Ishikawa (cell line): ENCODE results near the gene PDPR.

ENCODE experiments used
- CEBPB ChIP-seq: IDR thresholded peaks from 2 replicates; pipeline ENCODE4 v1.6.1; 2012
- TCF12 ChIP-seq: IDR thresholded peaks from 2 replicates; pipeline ENCODE4 v1.6.1; 2012; ENCODE audit warnings: low read depth

DNA sequence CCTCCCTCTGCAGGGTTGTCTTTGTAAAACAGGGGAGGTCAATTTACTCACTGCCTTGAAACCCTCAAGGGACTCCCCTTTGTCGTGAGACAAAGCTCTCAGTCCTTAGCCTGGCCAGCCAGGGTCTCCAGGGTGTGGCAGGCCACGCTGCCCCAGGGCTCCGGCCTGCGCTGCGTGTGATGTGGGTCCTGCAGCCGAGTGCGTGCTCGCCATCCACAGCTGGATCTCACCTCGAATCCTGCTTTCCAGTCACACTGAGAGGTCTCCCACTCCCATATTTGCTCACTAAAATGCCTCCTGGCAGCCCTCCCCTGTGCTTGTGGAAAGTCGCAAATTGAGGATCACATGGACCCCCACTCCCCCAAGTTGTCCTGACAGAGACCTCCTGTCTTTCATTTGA, 49.5 kb downstream of the PDPR start:
- TF ChIP-seq CEBPB (no peak), TCF12 (no peak)
